ENCODE results near the gene PLCXD3.

The PLCXD3 gene

DNA sequence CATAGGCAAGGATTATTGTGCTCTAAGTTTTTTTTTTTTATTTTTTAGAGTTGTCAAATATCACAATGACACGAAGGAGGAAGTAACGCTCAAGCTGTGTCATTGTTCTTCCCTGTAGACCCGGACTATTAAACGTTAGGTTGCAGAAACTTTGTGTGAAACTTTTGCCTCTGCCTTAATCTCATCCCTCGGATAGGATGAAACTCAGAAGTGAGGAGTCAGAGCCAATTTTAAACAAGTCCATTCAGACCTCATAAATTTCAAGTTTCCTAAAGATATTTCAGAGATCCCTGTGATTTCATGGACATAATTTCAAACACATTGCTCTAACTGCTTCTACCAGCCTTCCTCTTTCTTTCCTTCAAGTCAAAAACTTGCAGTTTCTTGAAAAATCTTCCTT is 198.3 kb downstream of the PLCXD3 start:
- TF ChIP-seq, protein P1, sequence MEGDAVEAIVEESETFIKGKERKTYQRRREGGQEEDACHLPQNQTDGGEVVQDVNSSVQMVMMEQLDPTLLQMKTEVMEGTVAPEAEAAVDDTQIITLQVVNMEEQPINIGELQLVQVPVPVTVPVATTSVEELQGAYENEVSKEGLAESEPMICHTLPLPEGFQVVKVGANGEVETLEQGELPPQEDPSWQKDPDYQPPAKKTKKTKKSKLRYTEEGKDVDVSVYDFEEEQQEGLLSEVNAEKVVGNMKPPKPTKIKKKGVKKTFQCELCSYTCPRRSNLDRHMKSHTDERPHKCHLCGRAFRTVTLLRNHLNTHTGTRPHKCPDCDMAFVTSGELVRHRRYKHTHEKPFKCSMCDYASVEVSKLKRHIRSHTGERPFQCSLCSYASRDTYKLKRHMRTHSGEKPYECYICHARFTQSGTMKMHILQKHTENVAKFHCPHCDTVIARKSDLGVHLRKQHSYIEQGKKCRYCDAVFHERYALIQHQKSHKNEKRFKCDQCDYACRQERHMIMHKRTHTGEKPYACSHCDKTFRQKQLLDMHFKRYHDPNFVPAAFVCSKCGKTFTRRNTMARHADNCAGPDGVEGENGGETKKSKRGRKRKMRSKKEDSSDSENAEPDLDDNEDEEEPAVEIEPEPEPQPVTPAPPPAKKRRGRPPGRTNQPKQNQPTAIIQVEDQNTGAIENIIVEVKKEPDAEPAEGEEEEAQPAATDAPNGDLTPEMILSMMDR (IDR thresholded peaks at IDR 0.05), result no peak

DNA sequence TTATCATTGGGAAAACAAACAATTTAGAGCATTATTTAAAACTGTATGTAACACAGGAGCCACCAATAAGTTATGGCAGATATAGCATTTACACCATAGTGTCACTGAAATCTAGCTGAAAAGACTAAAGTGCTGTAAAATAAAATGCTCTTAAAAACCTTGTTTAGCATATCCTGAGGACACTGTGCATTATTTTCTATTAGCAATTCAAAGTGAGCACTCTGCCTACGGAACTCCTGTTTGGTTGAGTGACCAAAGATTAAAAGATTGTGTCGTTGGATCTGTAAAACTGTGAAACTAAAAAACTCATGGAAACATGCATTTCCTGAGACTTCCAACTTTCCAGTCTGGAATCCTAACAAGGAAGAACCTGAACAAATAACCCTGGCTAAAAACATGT is 201.1 kb downstream of the PLCXD3 start:
- TF ChIP-seq, protein P1 (IDR thresholded peaks at IDR 0.05), result no peak

DNA sequence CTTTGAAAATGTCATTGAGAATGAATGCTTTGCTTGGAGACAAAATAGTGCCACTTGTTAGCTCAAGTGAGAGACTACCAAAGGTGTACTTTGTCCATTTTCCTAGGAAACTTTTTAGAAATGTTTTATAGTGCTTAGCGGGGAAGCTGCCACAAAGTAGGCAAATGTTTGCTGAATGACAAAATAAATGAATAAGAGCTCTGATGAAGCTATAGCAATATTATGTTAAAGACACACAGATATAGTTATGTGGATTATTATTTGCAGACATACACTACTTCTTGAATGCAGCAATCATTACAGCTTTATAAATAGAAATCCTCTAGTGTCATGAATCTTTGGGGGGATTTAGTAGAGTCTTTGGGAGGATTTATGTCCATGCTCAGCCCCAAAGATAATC is 204.4 kb downstream of the PLCXD3 start:
- TF ChIP-seq, protein P1 (IDR thresholded peaks at IDR 0.05), result no peak

DNA sequence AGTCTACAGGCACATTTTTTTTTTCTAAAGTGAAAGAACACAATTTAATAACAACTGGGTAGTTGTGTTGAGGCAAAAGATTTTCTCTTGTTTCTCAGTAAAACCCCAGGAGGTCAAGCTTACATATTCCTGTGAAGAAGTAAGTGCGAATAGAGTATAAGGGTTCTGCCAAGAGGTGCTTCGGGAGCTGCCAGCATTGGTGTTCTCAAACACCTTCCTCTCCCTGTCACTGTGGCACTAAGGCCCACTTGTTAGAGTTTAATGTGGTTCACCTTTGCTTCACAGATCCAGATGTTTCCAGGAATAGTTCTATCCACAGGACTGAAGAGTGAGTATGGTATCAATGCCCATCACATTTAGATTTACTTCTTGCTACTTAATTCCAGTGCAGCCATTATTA is 205.3 kb downstream of the PLCXD3 start:
- TF ChIP-seq, protein P1 (IDR thresholded peaks at IDR 0.05), result no peak

DNA sequence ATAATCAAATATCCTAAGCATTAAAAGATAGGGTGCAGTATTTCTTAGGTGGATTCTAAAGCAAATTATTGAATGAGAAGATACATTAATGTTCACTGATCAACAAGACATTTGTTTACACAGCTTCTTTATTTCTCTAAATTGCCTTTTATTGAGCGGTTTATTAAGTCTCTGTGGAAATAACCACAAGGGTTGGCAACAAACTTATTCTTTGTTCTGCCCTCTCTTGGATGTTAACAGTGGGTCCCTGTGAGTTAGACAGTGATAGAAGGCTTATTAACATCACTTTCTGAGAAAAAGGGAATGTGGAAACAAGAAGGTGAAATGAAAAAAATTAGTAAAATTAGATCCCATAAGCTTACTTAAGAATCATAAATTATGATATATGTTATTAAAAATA is 214.3 kb downstream of the PLCXD3 start:
- TF ChIP-seq, protein P1 (IDR thresholded peaks at IDR 0.05), result no peak

DNA sequence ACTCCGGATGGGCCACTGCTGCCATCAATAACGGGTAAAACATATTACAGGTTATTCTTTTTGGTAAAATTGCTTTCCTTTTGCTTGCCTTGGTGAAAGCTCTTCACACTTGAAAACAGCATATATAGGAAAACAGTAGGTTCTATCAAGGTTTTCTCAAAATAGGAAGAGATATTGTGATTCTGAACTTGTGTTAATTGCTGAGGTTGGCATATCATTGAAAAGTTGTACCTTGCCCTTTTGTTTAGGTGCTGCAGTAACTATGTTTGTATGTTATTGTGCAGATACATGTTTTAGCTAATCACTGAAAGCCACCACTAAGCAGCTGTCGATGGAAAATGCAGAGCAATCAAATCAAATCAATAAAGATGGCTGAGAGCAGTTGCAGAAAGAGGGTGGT is 219.1 kb downstream of the PLCXD3 start:
- TF ChIP-seq, protein P1 (IDR thresholded peaks at IDR 0.05), result no peak

DNA sequence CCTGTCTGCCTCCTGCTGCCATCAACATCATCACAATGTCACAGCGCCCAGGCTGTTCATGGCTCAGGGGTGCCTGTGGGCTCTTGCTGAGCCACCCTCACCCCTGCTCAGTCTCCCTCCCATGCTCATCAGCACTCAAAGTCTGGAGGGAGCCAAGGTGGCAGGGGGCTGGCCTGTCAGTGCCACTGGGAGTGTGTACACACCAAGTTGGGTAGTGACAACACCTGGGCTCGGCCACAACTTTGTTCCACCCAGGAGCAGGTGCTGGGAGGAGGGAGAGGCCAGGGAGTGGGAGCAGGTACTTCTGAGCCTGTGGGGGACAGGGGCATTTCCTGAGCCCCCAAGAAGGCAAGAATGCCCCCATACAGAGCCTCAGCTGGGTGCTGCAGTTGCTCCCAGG is 219.6 kb downstream of the PLCXD3 start:
- TF ChIP-seq, protein P1 (IDR thresholded peaks at IDR 0.05), result no peak

DNA sequence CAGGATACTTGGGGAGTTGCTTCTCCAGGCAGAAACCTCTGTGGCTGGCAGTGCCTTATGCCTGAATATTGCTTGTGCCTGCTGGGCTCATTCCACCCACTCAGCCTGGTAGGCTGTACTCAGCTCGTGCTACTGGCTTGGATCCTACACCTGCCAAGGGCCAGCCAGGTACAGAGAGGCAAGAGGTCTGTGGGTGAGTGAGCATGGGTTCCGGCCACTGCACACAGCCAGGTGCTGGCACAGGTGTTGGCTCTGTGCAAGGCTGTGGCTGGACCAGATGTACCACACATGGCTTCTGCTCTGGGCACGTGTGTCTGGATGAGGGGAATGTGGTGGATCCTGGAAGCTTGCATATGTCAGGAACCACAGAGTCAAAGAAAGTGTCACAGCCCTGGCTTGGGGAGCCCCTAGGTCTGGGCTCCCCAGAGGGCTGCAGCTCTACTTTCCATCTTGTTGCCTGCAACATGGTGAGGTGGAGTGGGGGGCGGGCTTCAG is 220.4 kb downstream of the PLCXD3 start:
- TF ChIP-seq, protein P1 (IDR thresholded peaks at IDR 0.05), result no peak

Data from LNCAP (cell line).